GM21367 (cell line): ENCODE measurements around the gene HLX.
A peak's percentile ranks its signal among the peaks of the same experiment; 100 is the strongest.

ENCODE experiments used
- ATAC-seq: cut with Tn5 transposase; IDR thresholded peaks from one replicate; pipeline ENCODE4 v1.9.1; 2021; ENCODE audit not compliant: unreplicated experiment

HLX gene, protein sequence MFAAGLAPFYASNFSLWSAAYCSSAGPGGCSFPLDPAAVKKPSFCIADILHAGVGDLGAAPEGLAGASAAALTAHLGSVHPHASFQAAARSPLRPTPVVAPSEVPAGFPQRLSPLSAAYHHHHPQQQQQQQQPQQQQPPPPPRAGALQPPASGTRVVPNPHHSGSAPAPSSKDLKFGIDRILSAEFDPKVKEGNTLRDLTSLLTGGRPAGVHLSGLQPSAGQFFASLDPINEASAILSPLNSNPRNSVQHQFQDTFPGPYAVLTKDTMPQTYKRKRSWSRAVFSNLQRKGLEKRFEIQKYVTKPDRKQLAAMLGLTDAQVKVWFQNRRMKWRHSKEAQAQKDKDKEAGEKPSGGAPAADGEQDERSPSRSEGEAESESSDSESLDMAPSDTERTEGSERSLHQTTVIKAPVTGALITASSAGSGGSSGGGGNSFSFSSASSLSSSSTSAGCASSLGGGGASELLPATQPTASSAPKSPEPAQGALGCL

DNA sequence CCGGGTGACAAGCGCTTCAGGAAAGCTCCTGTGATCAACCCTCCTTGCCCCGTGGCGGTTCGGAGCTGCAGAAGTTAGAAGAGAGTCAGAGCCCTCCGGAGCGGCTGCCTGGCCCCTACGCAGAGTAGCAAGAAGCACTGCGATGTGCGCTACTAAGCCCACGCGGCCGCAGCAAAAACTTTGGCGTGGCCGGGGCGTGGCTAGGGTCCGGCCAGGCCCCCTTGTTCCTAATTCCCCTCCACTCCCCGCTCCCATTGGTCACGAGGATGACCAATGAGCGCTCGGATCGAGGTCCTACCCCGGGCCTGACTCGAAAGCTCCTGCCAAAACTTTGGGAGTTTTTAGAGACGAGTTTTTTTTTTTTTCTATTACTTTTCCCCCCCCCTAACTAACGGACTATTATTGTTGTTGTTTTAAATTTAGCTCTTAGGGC, at the start of gene HLX:
Gene HLX (plus strand): TSS at position 368 of the 433 bp plus-strand sequence. CDS start 415 bp downstream, outside the sequence.
- peak; percentile 47 for ATAC-seq

DNA sequence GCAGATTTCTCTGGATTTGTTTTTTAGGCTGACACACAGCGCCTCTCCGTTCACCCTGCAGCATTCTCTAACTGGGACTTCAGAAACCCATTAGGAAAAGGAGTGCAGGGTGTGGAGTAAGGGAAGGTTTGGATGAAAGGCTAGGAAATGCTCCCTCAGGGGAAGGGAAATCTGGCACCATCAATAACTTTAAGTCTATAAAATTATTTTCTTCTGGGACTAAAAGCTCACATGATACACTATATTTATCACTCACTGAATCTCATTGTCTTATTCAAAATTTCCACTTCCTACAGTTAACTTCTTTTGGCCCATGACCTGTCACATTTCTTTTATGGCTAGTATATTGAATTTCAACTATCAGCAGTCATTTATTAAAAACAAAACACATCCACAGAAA, 45.8 kb upstream of the HLX start:
- ATAC-seq: no peak

- no peak for ATAC-seq
These were observed 44.9 kb upstream of the HLX start for GRCh38 chr1:220834155-220834870.

DNA sequence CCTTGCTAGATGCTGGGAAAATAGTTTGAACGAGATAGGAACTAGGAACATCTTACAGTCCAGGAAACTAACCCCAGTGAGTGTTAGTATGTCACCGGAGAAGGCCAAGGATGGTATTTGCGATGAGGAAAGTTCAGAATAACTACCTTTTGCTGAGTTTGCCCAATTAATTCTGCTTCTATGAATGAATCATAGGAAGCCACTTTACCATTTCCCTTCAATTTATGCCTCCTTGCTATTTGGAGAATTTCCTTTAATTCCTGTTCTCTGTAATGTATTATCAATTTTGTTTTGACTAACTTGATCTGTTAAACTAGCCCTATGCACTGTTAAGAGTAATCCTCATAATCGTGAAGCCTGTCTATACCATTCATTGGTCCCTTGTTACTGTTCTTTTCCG, 40.7 kb upstream of the HLX start:
- no peak for ATAC-seq

DNA sequence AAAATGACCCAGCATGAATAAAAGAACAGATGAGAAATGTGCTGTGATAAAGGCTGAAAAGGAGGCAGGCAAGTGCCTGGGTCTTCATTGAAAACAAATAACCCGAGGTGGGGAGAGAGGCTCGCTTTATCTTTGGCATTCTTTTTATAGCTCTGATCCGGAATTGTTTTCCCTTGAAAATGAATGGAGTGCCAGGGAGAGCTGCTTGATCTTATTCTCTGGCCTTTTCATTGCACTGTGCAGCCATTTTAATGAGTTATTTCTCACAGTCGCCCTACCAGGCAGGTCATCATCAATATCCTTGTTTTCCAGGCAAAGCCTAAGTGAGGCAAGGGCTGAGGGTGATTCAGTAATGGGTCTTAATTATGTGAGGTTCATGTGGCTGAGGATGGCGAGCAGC, 39.8 kb upstream of the HLX start:
- no peak for ATAC-seq

DNA sequence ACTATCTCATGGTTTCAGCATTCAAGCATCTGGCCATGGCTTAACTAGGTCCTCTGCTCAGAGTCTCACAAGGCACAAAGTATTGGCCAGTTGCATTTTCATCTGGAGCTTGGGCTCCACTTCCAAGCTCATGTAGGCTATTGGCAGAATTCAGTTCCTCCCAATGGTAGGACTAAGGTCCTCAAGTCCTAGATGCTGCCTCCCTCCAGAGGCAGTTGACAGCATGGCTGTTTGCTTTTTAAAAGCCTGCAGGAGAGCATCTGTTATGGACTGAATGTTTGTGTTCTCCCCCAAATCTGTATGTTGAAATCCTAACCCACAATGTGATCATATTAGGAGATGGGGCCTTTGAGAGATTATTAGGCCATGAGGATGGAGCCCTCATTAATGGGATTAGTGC, 38.0 kb upstream of the HLX start:
- no peak for ATAC-seq

DNA sequence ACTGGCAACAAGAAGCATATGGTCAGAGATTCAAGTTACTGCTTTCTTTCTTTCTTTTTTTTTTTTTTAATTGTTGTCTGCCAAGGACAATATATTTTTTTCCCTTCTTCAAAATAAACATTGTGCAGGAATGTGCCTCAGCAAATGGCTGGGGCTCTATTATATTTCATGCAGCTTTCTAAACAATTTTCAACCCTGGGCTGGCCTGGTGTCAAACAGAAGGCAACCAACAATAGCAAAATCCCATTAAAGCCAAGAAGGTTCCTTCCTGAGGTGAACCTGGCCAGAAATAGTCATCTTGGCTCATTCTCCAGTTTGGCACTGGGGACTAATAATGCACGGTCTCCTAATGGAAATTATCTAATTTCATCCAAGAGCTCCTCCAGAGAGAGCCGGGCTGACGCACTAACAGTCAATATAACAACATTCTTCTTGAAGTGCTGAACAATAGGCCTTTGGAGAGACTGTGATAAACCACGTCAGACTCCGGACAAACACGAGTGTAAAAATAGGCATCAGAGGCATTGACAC, 35.7 kb upstream of the HLX start:
- ATAC-seq: no peak

GRCh38 chr1:220852408-220852807, 26.8 kb upstream of the HLX start:
- no peak for ATAC-seq

GRCh38 chr1:220872296-220872695, 6.9 kb upstream of the HLX start:
- no peak for ATAC-seq

- ATAC-seq: no peak
These were observed 6.2 kb upstream of the HLX start for GRCh38 chr1:220873087-220873486.

GRCh38 chr1:220873868-220874655, 5.2 kb upstream of the HLX start:
- ATAC-seq: no peak

GRCh38 chr1:220875260-220875659, 4.0 kb upstream of the HLX start:
- ATAC-seq: no peak

GRCh38 chr1:220876511-220877376, 2.5 kb upstream of the HLX start:
- ATAC-seq: no peak

DNA sequence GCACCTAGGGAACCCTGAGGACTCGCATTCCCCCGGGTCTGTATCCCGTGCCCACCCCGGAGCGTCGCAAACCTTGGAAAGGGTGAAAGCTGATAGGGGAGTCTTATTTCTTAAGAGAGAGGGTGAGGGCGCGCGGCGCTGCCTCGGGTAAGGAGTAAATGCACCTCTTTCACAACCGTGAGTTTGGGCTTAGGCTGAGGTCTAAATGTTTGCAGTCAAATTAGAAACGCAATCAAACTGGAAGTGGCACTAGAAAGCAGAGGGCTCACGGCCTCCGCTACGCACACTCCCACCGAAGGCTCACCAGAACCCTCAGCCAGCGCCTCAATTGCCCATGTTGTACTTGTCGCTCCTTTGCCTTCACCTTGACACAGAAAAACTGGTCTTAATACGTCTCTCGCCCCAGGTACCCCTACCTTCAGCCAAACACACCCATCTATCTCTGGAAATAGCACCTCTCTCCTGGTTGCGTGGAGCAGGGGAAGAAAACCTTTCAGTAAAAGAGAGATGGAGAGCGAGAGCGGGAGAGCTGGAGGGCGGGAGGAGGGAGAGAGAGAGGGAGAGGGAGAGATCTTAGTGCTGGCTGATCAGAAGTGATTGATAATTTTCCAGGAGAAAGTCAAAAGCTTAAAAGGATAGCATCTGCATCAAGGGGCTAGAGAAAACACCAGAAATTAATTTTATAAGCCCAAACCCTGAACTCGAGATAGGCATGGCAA, 1.7 kb upstream of the HLX start:
- ATAC-seq: no peak

- ATAC-seq: peak; percentile 14
These were observed 810 bp upstream of the HLX start for GRCh38 chr1:220878191-220879075.

DNA sequence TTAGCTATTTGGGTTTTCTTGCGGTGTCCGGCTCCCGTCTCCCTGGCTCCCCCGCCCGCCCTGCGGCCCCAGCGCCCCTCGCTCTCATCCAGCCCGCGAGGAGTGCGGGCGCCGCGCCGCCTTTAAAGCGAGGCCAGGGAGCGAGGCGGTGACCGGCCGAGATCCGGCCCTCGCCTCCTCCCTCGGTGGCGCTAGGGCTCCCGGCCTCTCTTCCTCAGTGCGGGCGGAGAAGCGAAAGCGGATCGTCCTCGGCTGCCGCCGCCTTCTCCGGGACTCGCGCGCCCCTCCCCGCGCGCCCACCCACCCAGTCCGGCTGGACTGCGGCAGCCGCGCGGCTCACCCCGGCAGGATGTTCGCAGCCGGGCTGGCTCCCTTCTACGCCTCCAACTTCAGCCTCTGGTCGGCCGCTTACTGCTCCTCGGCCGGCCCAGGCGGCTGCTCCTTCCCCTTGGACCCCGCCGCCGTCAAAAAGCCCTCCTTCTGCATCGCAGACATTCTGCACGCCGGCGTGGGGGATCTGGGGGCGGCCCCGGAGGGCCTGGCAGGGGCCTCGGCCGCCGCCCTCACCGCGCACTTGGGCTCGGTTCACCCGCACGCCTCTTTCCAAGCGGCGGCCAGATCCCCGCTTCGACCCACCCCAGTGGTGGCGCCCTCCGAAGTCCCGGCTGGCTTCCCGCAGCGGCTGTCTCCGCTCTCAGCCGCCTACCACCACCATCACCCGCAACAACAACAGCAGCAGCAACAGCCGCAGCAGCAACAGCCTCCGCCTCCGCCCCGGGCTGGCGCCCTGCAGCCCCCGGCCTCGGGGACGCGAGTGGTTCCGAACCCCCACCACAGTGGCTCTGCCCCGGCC, 492 bp downstream of the HLX start:
- ATAC-seq: peak; percentile 43

DNA sequence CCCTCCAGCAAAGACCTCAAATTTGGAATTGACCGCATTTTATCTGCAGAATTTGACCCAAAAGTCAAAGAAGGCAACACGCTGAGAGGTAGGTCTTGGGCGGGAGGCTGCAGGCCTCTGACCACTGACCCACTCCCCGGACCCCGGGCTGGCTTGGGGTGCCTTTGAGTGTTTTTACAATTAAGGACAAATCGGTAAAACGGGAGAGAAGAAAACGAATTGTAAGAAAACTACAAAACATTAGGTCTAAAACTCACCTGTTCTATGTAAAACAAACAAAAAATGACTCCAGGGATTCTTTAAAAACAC, 1.1 kb downstream of the HLX start:
- ATAC-seq: no peak
